ENCODE measurements around the gene NUP93.

DNA sequence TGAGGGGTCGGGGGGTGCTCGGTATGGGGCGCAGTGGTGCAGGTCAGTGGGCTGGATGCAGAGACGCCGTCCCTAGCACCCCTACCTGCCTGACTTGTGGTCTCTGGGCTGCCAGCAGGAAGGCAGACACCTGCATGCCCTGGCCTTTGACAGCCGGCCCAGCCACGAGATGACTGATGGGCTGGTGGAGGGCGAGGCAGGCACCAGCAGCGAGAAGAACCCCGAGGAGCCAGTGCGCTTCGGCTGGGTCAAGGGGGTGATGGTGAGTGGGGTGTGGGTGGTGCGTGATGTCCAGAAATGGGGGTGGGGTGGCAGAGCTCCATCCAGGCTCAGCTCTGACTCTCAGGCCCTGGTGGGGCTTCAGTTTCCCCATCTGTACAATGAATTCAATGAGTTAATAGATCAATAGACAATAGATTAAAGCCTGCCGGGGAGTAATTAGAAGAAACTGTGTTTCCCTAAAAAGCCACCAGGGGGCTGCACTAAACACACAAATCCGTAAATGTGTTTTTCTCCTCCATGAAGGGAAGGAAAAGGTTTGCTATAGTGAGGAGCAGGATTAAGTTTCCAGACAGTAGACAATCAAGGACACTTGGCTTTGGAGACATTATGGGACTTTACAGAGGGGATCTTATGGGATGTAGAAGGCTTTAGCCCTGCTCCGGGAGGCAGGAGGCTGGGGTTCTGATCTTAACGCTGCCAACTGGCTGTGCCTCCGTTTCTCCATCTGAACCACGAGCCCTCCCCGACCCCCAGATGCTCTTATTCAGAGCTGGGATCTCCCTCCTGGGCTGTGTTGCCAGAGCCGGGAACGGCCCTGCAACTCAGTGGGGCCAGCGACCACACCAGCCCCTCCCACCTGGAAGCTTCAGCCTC is 137.3 kb downstream of the NUP93 start:
- TF ChIP-seq CTCF (IDR thresholded peaks at IDR 0.05) (peak; percentile 63 to 91 (median 84)), POLR2A (IDR thresholded peaks at IDR 0.05) (no peak)
